GM19351 (cell line): ENCODE measurements around the gene HOOK2.
"Not testable (repeated sequence)": the region's sequence is repeated elsewhere in the genome, so short reads cannot be mapped to it uniquely, and the experiment has no call there.

ENCODE experiments used
- ATAC-seq: cut with Tn5 transposase; IDR thresholded peaks from one replicate; pipeline ENCODE4 v1.9.1; 2021; ENCODE audit warnings: mild to moderate bottlenecking, moderate library complexity; ENCODE audit not compliant: unreplicated experiment

The HOOK2 gene

GRCh38 chr19:12774588-12775555 lies at the start of gene HOOK2:
Gene HOOK2 (minus strand): TSS chr19:12775552. CDS start chr19:12775449, 103 bp downstream.
- peak; percentile 10 for ATAC-seq

DNA sequence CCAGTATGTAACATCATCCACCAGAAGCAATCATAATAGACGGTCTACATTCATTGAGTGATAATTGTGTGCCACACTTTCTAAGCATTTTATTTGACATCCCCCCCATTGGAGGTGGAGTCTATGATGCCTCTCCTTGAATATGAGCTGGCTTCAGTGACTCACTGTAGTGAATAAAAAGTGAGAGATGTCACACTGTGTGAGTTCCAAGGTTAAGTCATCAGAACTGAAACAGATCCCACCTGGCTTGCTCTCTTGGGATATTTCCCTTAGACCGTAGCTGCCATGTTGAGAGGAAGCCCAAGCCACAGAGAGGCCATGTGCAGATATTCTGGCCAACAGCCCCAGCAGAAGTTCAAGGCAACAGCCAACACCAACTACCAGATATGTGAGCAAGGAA lies 46.4 kb upstream of the HOOK2 start:
- no peak for ATAC-seq

GRCh38 chr19:12817810-12818209 lies 42.5 kb upstream of the HOOK2 start:
- not testable (repeated sequence) for ATAC-seq

GRCh38 chr19:12817188-12817587 lies 41.8 kb upstream of the HOOK2 start:
- not testable (repeated sequence) for ATAC-seq

DNA sequence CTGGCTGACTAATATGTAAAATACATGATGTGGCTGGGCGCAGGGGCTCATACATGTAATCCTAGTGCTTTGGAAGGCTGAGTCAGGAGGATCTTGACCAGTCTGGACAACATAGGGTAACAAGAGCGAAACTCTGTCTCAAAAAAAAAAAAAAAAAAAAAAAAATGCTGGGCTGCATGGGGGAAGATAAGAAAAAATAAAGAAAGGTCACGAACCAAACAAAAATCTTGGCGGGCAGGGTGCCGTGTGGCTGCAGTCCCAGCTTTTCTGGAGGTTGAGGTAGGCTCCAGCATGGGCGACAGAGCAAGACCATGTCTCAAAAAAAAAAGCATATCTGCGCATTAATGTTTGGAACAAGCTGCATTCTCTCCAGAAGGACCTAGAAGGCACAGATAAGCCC lies 39.7 kb upstream of the HOOK2 start:
- no peak for ATAC-seq

- peak; percentile 77 for ATAC-seq
Measured at GRCh38 chr19:12806242-12807081, 31.1 kb upstream of the HOOK2 start, which contains the start of gene RNASEH2A. Gene RNASEH2A (plus strand): TSS chr19:12806584. CDS start chr19:12806674, 90 bp downstream.

DNA sequence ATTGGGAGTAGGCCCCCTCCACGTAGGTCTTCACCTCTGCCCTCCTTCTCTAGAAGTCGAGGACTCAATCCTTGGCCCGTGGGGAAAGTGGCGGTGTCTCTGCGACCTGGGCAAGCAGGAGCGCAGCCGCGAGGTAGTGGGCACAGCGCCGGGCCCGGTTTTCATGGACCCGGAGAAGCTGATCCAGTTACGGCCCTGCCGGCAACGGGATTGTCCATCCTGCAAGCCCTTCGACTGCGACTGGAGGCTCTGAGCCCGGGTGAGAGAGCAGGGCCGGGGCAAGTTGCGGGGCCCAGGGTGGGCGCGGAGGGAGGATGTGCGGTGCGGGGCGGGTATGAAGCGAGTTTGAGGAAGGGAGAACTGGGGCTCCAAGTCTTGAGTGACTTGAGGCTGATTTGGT lies 28.7 kb upstream of the HOOK2 start:
- no peak for ATAC-seq

DNA sequence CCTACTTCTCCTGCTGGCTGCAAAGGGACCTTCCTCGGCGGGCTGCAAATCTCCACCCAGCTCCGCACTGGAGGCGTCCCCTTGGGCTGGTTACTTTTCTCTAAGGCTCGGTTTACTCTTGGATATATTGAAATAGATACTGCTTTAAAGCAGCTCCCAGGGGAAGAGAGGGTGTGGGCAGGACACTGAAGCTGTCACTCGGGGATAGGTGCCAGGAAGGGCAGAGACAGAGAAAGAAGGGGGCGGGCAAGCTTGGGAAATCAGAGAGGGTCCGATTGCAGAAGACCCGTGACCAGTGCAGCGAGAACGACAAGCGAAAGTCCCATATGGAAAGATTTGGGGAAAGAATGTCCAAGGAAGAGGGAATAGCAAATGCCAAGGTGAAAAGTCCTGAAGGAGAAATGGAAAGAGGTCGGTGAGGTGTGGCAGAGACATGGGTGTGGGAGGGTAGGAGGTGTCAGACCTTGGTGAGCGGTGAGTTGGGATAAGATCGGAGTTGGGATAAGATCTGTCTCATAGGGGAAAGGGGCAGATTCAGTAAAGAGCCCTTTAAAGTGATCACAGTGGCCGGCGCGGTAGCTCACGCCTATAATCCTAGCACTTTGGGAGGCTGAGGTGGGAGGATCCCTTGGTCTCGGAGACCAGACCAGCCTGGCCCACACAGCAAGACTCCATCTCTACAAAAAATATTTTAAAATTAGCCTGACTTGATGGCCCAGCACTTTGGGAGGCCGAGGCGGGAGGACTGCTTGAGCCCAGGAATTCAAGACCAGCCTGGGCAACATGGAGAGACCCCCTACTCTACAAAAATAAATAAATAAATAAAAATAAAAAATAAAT lies 27.1 kb upstream of the HOOK2 start:
- ATAC-seq: no peak

DNA sequence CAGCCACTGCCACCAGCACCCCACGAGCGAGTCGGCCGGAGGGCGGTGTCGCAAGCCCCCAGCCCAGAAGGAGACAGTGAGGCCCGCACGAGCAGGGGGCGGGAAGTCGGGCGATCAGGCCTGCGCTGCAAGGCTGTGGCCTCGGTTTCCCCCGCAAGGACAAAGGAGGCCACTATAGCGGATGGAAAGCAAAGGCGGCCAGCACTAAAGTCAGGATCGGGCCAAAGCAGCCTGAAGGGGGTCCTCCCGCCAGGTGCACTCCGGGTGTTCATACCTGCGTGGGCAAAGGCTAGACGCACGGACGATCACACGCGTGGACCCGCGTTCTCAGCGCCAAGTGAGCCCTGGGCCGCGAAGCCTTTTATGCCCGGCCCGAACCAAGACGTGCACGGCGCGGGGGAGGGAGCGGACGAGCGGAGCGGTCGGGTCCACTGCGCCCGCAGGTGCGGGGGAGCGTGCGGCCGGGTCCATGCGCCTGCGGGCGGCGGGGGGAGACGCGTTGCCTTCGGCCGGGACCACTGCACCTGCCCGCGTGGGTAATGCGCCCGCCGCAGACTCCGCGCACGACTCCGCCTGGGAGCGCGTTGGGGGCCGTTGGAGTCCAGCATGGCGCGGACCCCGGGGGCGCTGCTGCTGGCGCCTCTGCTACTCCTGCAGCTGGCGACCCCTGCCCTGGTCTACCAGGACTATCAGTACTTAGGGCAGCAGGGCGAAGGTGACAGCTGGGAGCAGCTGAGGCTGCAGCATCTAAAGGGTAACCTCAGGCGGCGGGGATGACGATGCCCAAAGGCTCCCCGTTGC lies 26.3 kb upstream of the HOOK2 start, which contains the start of the genes PRDX2 and THSD8:
Gene PRDX2, minus strand, starts transcription at position 335 of the 801 bp plus-strand sequence. CDS start 539 bp downstream, outside the sequence.
Gene THSD8, plus strand, starts transcription at position 604 of the 801 bp plus-strand sequence. Its CDS starts 3 bp downstream, at position 607.
- no peak for ATAC-seq

- ATAC-seq: no peak
Measured at GRCh38 chr19:12800923-12801465, 25.6 kb upstream of the HOOK2 start.

DNA sequence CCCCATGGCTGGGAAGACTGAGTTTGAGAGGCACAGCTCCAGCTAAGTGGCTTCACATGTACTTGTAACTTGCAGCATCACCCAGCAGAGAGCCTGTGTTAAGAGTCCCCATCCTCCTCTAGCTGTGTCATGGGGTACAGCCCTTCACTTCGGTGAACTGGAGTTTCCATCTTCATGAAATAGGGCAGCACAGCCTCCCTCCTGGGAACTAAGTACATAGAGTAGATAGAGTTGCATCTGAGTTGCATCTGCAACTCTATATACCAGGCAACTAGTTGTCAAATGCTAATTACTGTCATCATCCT lies 25.1 kb upstream of the HOOK2 start:
- no peak for ATAC-seq

GRCh38 chr19:12799742-12800465 lies 24.6 kb upstream of the HOOK2 start:
- no peak for ATAC-seq

- ATAC-seq: not testable (repeated sequence)
Measured at GRCh38 chr19:12797607-12798006, 22.3 kb upstream of the HOOK2 start.

DNA sequence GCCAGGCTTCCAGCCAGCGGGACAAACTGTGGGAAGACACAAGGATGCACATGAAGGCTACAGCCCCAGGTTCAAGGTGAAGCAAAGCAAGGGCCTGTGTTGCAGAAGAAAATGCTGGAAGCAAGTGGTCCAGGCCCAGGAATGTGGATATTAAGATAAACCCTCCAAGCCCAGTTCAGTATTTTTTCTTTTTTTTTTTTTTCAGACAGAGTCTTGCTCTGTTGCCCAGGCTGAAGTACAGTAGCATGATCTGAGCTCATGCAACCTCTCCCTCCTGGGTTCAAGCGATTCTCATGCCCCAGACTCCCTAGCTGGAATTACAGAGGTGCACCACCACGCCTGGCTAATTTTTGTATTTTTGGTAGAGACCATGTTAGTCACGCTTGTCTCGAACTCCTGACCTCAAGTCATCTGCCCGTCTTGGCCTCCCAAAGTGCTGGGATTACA lies 21.8 kb upstream of the HOOK2 start:
- no peak for ATAC-seq

DNA sequence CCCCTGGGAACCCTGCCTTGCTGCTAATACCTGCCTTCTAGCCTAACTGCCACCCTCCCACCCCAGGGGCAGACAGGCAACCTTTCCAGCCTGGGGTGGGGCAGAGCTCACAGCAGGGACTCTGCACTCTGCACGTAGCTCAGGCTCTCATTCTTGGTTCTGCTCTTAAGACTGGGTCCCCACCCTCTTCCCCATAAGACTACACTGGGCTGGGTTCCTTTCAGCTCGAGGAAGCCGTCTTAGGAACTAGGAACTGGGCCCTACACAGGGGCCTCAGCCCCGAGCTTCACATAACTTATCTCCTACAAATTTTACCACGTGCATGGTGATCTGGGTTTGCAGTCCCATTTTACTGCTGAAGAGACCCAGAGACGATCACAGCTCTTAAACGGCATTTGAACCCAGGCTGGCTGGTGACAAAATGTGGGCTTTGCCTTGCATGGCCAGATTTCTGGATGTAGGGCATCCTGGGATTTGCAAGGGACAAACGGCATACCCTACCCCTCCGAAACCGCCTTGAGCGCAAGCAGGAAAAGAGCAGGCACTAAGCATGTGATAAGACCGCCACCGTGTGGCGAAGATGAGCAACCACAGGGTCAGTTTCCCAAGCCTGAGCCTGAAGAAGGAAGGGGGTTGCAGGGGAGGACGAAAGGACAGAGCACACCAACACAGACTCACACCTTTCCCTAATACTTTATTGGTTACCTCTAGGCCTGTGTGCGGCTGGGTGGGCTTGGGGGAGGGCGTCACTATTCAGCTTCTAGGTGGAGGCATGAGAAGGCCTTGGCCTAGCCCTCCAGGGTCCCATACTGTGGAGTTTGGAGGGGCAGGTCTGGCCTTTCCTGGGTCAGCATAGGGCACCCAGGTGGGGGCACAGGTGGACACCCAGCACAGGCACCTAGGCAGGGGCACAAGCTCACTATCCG lies 21.1 kb upstream of the HOOK2 start:
- ATAC-seq: no peak

GRCh38 chr19:12794971-12795381 lies 19.6 kb upstream of the HOOK2 start:
- ATAC-seq: no peak

GRCh38 chr19:12794196-12794941 lies 19.0 kb upstream of the HOOK2 start:
- ATAC-seq: no peak
